GM18519 (cell line): ENCODE data around the gene DSCAM.
"Not testable (repeated sequence)": the region's sequence is repeated elsewhere in the genome, so short reads cannot be mapped to it uniquely, and the experiment has no call there.

Source experiments
- ATAC-seq: cut with Tn5 transposase; IDR thresholded peaks from one replicate; pipeline ENCODE4 v1.9.1; 2021; ENCODE audit warnings: mild to moderate bottlenecking, moderate library complexity; ENCODE audit not compliant: unreplicated experiment, low FRiP score

Gene DSCAM

DNA sequence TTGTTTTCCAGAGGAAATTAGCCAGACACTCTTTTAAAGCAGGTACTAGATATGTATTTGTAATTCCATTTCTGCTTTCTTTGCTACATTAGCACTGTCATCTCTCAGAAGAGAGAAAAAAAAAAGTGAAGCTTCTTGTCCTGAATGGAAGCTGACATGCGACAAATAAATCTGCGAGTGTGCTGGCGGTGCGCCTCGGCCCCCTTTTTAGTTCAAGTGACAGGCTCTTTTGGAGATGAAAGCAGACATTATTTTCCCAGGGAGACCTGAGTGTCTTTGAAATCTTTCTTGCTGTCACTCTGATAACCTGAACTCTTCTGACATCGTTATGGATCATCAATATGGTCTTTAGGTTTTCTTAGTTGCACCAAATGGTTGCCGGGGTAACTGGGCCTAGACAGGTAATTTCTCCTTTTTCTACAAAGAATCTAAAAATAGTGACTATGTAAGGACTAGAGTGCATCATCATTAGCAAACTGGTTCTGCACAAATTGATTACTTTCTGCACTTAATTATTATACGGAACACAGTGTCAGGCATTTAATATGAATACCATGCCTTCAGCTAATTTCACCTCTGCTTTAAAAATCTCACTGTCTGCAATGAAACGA, 501.1 kb downstream of the DSCAM start:
- no peak for ATAC-seq

DNA sequence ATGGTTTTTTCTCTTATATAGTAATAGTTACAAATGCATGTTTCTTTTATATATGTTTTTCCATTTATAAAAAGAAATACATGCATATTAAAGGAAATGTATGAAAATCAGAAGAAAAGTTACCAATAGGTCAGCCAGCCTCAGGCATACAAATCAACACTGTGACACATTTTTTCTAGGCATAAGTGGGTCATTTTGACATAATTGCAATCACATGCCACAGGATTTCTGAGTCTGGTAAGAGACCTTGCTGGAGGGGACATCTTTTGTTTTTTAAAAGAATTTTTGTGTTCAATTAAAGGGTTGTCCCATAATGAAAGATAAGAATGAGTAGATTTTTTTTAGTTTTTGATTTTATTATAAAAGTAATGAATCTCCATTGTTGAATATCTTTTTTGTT, 506.6 kb downstream of the DSCAM start:
- no peak for ATAC-seq

DNA sequence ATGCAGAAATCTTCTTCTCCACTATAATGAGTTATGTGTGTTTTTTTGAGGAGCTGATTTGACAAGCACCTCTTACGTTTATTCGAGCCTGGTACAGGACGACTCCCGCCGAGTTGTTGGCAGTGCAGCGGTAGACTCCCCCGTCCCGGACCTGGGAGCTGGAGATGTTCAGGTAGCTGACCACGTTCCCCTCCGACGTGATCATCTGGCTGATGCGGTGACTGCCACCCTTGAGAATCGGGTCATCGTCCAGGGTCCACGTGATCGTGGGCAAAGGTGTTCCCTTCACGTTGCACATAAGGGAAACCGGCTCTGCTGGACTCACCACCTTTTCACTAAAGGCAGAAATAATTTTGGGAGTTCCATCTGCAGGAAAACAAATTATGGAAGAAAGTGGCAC, 507.9 kb downstream of the DSCAM start:
- no peak for ATAC-seq

DNA sequence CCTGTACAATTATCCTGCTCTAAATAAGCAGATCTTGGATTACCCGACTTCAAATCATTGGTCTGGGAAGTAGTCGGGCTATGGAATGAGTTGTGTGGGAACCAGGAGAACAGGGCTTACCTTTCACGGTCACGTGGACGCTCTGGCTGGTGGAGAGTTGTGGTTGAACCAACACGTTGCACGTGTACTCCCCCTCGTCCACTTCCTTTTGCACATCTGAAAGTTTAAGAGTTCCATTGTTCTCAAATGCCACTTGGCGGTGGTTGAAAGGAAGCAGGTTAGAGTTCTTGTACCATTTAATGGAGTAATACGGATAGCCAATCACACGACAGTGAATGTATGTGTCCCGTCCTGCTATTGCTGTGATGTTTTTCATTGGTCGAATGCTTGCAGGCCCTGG, 509.0 kb downstream of the DSCAM start:
- no peak for ATAC-seq

DNA sequence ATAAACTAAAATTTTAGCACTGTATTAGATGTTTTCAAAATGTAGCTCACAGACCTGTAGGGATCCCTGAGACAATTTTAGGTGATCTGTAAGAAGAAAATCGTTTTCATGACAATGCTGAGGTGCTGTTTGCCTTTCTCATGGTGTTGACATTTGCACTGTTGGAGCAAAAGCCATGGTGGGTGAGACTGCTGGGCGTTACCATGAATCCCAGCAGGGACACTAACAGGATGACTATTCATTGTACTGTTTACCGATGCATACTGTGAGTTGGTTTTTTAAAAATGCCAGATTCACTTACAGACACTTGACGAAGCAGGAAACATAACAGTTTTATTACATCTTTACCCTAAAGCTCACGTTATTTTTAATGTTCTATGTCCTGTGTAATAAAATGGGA, 511.3 kb downstream of the DSCAM start:
- ATAC-seq = no peak

DNA sequence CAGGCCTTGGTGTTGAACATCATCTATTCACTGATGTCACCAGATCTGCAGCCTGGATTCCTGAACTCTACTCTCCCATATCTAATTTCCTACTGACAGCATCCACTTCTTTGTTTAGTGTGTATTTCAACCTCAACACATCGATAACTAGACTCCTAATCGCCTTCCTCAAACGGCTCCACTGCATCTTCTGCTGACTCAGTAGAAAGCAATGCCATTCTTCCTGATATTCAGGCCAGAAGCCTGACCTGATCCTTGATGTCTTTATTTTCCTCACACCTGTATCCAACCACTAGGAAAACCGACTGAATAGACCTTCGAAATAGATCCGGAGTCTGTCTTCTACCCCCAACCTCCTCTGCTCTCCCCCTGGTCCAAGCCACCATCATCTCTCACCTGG, 512.8 kb downstream of the DSCAM start:
- ATAC-seq = no peak

DNA sequence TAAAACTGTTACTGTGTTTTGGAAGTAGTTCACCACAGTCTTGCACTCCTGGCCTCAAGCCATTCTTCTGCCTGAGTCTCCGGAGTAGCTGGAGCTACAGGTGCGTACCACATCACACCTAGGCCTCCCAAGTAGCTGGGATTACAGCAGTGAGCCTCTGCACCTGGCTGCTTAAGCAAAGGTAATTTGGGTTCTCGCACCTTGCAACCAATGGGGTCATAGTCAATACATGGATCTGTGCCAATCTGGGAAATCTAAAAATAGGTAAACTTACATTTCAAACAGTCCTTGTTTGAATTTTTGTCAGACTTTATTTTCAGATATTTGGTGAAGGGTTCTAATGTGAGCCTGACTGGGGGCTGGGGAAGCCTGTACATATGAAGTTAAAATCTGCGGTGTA, 513.2 kb downstream of the DSCAM start:
- no peak for ATAC-seq

DNA sequence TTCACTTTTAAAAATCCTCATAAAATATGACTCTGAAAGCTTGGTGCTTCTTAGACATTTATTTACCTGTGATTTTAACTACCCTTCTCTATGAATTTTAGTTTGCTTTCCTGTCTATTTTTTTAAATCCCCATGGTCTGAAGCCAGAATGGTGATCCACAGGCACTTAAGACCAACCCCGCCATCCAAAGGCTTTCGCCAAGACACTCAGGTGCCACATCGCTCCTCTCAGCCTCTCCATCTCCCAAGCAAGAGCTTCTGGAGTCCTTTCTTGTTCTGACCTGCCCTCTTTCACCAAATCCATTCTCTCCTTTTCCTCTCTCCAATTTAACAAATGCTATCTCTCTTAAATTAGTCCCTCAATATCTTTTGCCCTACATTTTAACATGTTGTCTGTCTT, 515.2 kb downstream of the DSCAM start:
- no peak for ATAC-seq

DNA sequence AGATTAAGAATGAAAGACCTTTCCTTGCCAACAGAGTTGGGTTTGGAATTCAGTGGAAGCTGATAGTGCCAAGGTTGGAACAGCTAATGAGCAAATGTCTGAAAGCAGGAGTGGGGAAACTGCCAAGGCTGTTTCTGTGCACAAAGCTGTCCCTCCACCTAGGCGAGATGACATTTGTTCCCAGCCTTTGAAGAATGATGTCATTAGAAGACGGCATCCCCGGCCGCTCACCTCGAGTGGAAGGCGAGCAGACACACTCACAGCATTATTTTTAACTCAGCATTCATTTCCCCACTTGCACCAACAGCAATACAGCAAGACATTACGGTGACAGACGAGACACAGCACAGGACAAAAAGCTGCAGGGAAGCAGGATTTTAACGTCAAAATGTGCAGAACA, 515.8 kb downstream of the DSCAM start:
- no peak for ATAC-seq

DNA sequence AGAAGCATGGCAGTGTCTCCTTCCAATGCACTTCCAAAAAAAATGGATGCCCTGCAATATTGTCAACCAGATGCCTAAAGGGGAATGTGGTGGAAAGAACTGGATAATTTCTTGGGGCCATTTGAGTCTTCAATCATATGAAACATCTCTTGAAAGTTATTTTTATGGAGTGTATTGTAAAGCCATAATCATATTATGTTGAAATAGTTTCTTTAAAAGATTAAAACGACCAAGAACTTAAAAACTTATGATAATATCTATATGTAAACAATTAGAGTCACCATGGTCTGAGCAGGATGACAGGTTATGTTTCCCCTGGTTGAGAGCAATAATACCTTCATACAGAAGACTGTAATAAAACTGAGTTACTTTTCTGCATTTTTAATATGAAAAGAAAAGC, 522.6 kb downstream of the DSCAM start:
- no peak for ATAC-seq

DNA sequence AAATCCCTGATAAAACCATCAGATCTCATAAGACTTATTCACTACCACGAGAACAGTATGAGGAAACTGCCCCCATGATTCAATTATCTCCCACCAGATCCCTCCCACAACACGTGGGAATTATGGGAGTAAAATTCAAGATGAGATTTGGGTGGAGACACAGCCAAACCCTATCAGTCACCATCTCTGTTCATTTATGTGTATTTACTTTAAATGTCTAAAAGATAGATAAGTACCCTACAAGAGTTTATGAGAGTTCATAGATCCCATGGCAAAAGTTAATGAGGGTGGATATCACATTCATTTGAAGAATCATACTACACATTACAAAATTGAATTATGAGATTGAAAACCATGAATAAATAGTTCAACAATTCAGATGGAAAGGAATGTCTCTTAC, 526.2 kb downstream of the DSCAM start:
- not testable (repeated sequence) for ATAC-seq

DNA sequence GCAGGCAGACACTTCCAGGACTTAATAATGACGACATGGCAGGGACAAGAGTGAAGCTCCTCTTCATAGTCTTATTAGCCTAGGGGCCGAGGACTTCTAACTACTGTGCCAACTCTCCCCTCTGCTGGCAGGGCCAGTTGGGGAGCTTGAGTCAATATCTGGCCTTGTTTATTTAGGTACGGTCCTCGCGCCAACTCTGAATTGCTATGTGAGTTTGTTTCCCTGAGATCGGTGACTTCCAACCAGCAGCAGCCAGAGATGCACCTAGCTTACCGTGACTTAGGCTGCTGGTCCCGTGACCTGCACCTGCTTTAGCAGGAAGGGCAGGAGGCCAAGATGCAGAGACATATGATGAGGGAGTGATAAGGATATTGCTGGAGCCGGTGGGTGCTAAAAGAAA, 528.6 kb downstream of the DSCAM start:
- no peak for ATAC-seq

DNA sequence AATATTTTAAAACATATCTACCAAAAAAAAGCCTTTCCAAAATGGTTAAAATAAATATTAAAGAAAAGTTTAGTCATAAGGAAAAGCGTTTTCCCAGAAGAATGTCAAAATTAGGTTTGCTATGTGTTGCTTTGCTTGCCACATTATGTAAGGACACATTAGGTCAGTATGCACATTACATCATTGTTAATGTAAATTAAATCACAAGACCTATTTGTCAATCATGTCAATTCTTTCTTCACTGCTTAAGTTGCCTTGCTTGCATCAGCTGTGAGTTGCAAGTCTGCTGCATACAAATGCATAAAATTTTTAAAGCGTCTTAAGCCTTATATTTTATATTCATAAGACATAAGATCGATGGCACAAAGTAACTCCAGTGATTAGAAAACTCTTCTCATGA, 530.9 kb downstream of the DSCAM start:
- no peak for ATAC-seq

DNA sequence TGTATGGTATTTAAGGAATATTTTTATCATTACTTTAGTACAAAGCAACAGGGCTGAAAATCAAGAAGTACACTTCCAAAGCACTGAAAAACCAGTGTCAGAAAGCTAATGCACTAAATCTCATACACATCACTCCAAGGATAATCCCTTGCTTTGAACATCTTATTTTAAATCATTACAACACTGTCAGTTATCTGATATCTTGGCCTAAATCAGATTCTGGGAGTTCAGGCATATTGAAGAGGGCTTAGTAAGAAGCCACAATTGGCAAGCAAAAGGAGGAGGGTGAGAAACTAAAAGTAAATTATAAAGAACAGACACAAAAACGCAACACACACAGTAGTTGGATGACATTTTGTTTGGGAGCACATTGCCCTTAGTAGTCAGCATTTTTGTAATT, 531.3 kb downstream of the DSCAM start:
- no peak for ATAC-seq

DNA sequence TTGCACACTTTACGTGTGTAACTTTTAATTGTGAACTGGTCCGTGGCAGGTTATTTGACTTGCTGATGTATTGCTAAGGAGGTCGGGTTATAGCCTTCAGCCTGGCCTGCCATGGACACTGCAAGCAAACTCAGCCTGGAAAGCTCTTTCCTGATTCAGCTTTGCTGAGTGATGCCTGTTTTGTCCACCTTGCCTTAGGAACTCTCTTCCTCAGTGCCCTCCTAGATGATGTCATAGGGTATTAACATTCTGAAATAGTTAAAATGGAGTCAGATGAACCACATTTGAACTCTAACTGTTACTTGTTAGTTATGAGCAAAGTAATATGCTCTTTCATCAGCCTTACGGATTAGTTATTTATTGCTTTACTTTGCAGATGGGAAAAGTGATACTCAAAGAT, 533.7 kb downstream of the DSCAM start:
- no peak for ATAC-seq

DNA sequence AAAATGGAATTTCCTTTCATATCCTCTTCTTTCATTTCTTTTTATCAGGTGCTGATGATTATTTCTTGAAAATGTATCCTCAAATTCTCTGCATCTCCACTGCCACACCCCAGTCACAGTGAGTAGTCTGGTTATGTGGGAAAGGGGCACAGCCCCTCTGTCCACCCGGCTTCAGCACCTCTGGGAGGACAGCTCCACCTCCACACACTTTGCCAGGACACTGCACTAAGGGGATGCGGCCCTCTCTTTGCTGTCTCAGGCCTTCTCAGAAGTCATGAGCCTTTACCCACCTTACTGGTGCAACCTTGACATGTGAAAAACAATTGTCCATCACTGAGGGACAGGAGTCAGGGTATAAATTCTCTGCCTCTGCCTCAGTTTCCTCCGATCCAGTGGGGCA, 546.7 kb downstream of the DSCAM start:
- ATAC-seq = no peak

DNA sequence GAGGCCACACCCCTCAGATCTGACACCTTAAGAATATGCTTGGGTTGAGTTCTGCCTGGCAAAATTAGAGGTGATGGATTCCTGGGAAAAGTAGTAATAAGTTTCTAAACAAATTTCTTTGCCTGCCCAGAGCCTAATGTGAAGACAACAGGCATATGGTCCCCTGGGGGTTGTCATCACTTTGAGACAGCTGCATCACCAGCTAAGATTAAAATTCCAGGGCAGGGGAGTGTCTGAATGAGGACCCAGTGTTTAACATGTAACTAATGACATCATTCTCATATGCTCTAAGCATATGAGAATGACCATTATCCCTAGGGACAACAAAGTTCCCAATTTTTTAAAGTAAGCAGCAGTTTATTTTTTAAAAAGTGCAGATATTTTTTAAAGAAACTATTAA, 547.5 kb downstream of the DSCAM start:
- ATAC-seq = no peak

DNA sequence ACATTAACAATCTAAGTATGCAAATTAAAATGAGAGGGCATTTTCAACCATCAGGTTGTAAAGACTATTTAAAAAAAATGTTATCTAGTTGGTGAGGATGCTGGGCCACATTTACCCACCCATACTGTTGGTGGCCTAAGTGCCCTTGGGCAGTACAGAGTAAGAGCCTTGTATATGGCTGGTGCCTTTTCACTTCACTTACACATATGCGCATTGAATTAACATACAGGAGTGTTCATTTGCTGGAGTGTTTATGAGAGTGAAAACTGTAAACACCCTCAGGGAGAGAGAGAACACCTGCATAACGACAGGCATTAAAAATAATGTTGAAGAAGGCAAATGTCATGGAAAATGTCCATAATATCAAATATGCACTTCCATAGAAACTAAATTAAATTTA, 552.6 kb downstream of the DSCAM start:
- no peak for ATAC-seq

DNA sequence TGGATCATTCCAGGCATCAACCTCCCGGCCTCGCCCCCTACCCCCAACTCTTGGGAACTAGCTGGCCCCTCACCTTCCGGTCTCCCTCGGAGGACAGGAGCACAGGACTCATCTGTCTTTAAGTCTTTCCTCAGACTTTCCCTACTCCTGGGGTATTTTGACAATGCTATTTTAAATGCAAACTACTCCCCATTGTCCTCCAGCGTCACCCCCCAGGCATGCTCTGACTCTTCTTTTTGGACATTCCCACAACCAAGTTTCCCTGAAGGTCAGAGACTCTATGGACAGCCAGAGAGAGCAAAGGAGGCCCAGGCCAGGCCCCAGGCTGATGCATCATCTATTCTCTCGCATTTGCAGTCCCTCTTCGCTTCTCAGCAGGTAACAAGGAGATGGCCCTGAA, 555.4 kb downstream of the DSCAM start:
- no peak for ATAC-seq

DNA sequence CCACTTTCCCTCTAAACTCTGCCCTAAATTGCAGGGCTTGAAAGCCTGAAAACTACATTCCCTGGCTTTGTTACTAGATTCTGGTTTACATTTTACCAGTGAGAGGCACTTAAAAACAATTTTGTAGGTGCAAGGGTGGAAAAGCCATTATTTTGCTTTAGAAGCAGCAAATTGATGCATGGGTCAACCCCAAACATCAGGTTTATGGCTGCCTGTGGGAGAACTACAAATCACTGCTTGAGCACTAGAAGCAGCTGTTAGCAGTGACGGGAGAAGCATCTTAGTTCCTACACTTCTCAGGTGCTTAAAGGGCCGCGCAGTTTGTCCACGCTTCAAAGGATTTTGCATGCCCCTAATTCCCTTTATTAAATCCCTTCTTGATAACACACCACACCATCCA, 562.5 kb downstream of the DSCAM start:
- ATAC-seq = no peak

DNA sequence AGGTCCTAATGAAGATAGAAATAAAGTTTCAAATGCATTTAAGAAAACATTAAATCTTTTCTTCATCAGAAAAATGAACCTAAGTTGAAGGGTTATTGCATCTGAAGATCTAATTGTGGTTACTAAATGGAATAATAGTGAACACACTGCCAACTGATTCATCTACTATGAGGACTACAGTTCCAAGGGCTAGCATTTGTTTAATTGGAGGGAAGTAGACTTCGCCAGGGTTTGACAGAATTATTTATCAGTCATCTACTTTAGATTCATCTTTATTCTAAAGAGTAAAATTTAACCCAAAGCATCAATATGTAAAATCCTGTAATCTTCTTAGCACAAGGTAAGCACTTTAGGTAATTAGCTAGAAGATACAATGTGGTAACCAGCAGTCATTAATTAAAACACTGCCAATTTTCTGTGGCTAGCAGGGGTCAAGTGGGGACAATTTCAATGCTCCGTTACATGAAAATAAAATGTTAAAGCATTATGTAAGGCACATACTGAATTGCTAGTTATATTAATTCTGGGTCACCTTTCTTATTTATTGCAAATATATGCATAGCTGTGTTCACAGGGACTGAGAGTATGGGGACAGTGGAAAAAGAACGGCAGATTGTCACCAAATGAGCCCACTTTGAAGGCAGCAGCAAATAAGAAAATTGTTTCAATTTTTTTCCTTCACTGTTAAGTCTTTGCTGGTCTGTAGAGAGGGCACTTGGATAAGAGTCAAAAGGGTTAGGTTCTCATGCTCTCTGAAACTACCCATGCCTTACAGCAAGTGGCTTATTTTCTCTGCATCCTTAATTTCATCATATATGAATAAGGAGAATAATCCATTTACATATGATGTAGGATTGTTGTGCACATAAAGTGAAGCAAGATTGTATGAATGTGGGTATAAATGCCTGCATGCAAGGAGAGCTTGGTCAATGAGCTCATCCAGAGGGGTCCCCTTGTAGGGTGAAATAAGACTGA, 563.8 kb downstream of the DSCAM start:
- ATAC-seq = no peak

DNA sequence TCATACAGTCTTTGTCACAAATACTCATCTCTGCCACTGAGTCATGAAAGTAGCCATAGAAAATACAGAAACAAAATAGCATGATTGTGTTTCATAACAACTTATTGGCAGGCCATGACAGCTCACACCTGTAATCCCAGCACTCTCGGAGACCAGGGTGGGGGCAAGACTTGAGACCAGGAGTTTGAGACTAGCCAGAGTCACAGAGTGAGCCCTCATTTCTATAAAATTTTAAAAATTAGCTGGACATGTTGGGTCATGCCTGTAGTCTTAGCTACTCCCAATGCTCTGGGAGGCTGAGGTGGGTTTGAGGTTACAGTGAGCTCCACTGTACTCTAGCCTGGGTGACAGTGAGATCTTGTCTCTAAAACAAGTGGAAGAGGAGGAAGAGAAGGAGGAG, 568.6 kb downstream of the DSCAM start:
- ATAC-seq = no peak
